Hematopoietic multipotent progenitor cell treated with erythropoietin and hydrocortisone succinate and interleukin-3 and kit ligand, for 6 days (in vitro differentiated cells): ENCODE results near the gene RAC3.
A peak's percentile ranks its signal among the peaks of the same experiment; 100 is the strongest.

Experiments
- DNase-seq: peaks from one replicate; pipeline ENCODE4 v3.0.0-alpha.2; 2015

Gene RAC3

DNA sequence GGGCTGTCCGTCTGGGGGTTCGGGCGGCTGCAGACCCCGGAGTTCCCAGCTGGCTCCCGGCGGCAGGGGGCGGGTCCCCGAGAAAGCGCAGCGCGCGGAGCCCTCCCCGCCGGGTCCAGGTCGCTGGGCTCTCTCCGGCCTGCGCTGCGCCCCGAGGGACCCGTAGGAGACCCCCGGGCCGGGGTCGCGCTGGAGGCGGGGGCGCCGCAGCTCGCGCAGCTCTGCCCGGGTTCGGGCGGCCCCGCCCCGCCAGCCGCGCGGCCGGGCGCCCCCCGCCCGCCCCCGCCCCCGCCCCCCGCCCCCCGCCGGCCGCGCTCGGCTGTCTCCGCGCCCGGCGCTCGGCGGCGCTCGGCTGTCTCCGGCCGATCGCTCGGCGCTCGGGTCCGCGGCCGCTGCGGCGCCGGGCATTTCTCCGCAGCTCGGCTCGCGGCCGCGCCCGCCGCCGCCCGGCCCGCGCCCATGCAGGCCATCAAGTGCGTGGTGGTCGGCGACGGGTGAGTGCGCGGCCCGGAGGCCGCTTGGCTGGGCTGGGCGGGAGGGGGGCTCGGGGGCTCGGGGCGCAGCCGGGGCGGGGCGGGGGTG, at the start of gene RAC3:
Gene RAC3, plus strand, starts transcription at position 376 of the 582 bp plus-strand sequence. Its CDS starts 84 bp downstream, at position 460.
- peak; percentile 58 for DNase-seq

DNA sequence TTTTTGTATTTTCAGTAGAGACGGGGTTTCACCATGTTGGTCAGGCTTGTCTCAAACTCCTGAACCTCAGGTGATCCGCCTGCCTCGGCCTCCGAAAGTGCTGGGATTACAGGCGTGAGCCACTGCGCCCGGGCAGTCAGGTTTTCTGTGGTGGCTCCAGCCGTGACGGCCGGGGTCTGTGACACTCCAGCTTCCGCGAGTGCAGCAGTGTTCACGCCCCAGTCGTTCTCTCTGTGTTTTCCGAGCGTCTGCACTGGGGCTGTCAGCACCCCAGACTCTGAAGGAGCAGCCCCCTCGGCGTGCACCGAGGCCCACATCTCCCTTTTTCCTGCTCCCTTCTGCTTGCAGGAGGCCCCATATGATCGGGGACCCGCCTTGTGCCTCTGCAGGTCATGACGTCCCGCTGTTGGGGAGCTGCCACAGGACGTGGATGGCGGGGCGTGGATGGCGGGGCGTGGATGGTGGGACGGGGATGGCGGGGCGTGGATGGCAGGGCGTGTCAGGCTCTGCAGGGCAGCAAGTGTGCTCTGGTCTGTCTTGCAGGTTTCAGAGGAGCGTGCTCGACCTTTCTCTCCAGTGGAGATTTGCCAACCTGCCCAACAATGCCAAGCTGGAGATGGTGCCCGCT, 48.4 kb upstream of the RAC3 start:
- DNase-seq, result no peak

DNA sequence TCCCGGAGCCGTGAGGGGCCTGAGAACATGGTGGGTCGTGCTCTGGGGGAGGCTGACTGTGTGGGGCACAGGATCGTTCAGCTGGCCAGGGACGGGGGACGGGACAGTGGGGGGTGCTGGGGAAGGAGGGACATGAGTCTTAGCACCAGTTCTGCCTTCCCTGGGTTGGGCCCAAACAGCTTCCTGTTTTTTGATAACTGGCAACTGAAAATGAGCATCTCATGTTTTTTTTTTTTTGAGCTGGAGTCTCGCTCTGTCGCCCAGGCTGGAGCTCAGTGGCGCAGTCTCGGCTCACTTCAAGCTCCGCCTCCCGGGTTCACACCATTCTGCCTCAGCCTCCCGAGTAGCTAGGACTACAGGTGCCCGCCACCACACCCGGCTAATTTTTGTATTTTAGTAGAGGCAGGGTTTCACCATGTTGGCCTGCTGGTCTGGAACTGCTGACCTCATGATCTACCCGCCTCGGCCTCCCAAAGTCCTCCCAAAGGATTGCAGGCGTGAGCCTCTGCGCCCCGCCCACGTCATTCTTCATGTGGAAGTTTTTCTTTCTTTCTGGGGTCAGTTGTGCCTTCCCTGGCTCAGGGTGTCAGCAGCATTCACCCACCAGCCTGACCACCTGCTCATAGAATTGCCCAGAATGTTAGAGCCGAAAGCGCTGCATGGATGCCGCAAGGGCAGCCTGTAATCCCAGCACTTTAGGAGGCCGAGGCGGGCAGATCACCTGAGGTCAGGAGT, 47.7 kb upstream of the RAC3 start:
- DNase-seq, result no peak

DNA sequence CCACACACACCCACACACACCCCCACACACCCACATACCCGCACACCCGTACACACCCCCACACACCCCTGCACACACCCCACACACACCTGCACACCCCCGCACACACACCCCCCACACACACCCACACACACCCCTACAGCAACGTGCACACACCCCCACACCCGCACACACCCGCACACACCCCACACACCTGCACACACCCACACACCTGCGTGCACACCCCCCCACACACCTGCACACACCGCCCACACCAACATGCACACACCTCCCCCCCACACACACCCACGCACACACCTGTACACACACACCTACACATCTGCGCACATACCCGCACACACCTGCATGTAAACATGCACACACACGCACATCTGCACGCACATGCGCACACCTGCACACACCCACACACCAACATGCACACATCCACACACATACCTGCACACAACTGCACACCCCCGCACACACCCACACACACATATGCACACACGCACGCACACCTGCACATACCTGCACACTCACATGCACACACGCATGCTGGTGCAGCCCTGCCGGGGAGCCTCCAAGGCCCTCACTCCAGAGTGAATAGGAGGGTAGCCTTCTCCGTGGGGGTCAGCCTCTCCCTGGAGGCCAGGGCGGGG, 46.6 kb upstream of the RAC3 start:
- no peak for DNase-seq

DNA sequence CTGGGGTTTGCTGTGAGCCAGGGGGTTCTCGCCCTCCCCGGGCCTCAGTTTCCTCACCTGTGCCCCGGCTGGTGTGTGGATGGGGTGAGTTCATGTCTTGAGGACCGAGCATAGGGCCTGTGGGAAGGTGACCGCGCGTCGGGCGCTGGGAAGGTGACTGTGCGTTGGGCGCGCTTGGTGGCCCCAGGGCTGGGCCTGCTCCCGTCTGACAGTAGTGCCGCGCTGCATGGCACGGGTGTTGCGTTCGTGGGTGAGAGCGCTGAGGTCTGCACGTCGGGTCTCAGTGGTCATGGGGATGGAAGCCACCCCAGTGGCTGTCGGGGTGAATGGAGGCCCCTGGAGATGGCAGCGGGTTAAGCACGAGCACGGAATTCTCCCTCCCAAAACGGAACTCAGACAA, 44.9 kb upstream of the RAC3 start:
- no peak for DNase-seq

DNA sequence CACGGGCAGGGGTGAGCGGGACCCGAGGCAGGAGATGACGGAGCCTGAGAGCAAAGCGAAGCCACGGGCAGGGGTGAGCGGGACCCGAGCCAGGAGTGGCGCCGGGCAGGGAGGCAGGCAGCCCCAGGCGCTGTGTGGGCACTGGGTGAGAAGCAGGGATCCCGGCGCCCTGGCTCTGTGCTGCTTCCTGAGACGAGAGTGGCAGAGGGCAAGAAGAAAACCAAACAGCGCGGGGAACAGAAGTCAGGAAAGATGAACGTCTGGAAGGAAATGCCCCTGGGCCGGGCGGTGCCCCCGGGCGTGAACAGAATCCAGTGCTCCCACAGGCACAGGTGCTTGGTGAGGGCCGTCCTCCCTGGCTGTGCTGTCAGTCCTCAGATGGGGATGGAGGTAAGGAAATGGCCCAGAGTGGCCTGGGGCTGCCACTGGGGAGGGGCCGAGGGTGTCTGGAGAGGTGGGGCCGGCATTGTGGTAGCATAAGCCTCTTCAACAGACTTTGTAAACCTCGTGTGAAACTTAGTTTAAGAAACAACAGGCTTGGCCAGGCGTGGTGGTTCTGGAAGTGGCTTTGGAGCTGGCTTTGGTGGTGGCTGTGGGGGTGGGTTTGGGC, 44.2 kb upstream of the RAC3 start:
- no peak for DNase-seq

DNA sequence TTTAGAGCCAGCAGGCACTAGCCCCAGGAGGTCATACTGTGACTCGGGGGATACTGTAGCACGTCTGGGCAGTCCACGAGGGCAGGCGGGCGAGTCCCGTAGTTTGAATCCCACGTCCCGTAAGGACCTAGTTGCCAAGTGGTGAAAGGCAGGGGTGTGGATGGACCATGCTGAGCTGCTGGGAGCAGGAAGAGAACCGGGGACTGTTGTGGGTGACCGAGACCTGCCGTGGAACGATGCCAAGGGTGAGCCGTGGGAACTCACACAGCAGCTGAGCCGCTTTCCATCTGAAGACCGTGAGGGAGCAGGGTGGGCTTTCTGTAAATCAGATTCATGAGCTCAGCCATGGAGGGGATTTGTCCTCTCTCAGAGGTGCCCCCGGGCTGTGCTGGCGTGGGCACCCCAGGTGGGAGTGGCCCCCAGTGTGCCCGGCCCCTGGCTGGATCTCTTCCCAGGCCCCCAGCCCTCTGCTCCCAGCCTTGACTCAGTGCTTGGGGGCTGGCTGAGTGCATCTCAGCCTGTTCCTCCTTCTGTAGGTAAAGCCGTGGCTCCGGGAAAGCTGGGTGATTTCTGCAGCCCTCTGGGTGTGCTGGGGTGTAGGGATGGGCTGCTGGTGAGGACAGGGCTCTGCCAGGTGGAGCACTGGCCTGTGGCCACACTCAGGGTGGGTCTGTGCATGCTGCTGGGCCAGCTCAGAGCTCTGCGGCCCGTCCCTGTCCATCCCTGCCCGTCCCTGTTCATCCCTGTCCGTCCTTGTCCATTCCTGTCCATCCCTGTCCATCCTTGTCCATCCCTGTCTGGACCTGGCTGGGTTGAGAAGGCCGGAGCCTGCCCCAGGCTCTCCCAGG, 40.4 kb upstream of the RAC3 start:
- no peak for DNase-seq

DNA sequence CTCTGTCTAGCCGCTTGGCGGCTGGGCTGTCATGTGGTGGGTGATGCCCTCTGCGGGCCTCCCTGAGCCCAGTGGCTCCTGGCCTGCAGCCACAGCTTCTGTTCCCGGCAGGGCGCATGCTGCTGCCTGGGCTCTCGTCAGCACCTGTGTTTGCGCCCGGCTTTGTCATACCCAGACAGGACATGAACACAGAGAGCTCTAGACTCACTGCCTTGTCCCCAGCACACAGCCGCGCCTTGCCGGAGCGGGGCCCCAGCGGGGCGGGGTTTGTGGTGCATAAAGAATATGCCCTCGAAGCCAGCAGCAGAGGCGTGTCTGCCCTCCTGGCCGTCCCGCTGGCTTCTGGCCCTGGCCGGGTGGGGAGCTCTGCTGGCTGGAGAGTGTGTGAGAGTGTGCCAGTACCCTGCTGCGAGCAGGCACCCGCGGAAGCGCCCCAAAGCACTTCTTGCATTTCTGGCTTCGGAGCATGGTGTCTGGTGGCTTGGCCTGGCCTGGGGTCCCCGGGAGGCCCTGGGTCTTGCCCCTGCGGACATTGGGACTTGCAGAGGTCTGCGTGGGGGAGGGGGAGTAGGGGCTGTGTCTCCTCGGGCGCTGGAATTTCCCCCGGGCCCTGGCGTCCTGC, 39.7 kb upstream of the RAC3 start:
- peak; percentile 72 for DNase-seq

DNA sequence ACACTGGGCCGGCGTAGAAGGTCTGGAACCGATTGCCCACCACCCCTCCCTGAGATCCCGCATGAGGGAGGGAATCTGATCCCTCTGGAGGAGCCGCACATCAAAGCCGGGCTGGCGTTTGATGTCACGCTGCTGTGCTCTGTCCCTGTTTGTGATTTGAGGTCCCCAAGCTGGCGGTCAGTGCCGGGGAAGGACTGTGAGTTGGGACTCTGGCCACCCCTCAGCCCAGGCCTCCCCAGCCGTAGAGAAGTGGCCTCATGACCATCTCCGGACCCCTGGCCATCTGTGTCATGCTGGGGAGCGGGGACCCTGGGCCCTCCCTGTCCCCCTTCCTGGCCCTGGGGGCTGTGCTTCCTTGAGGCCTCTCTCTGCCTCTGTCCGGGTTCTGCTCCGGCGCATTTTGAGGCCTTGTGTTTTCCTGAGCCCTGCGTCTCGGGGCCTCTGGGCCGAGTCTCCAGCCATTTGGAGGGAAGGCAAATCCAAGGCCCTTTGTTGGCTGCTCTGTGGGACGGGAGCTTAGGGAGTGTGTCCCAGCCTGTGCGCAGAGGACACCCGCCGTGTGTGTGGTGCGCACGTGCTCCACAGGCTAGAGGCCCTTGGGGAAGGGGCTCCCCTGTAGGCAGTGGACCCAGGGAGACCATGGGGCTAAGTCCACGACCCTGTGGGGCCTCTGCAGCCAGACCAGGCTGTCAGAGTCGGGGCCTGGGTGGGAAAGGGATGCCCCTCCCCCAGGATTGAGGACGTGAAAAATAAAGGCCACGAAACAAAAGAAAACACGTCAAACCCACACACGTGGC, 39.0 kb upstream of the RAC3 start:
- DNase-seq, result no peak

DNA sequence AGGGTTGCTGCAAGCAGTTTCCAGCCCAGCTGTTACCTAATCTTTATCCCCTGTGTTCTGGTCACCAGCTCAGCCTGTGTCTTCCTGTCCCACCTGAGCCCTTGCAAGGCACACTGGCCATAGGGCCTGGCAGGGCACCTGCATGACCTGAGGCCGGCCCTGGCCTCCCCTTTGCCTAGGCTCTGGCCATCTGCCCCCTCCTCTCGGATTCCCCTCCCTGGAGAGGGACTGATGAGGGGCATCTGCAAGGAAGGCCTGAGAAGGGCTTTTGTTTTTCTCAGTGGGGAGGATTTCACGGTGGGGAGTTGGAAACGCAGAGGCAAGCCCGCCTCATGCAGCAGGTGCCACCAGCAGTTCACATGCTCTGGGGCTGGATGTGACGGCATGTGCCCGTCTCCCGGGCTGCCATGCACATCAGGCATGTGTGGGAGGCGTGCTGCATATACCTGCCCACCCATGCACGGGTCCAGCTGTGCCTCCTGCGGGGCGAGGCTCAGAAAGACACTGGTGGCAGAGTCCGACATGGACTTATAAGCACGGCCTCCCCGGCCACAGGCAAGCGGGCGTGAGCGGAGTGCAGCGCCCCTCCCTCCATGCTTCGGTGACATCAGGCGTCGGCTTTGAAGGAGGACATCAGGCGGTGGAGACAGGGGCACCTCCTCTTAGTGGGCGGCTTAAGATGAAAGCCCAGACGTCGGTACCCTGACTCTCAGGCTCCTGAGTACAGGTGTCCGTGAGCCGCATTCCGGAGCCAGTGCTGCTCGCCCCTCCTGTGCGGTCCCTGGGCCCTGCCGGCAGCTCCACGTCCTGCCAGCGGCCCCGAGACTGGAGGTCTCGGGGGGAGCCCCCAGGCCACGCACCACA, 37.5 kb upstream of the RAC3 start:
- DNase-seq, result no peak

DNA sequence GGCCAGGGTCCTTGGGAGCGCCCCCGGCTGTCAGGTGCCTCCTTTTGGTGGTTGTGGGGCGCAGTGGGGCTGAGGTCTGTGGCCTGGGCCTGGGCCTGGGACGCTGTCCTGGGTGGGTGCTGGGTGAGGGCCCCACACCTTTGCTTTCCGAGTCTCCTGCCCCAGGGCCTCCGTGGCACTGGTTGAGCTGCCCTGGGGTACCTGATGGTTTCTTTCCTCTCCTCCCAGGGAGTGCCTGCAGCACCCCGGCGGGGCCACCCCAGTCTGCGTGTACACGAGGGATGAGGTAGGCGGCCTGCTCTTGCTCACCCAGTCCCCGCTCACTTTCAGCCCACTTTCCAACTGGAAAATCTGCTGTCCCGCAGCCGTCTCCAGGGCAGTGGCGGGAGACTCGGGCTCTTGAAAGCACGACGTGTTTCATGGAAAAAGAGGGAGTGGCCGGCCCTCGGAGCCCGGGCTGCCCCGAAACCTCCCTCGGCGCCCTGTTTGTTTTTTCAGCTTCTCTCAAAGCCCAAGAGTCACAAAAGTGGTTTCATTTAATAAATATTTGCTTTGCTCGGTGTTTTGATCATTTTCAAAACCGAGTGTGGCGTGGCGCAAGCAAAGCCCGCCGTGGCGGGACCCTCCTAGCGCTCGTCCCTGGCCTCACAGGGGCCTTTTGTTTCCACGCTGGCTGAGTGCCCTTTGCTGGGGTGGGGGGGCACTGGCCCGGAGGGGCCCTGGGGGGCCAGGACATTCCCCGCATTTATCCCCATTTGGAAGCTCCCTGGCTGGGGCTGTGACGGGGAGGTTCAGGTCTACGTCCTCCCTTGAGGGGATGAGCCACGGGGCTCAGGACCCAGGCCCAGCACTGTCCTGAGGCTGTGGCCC, 36.6 kb upstream of the RAC3 start:
- DNase-seq, result no peak

DNA sequence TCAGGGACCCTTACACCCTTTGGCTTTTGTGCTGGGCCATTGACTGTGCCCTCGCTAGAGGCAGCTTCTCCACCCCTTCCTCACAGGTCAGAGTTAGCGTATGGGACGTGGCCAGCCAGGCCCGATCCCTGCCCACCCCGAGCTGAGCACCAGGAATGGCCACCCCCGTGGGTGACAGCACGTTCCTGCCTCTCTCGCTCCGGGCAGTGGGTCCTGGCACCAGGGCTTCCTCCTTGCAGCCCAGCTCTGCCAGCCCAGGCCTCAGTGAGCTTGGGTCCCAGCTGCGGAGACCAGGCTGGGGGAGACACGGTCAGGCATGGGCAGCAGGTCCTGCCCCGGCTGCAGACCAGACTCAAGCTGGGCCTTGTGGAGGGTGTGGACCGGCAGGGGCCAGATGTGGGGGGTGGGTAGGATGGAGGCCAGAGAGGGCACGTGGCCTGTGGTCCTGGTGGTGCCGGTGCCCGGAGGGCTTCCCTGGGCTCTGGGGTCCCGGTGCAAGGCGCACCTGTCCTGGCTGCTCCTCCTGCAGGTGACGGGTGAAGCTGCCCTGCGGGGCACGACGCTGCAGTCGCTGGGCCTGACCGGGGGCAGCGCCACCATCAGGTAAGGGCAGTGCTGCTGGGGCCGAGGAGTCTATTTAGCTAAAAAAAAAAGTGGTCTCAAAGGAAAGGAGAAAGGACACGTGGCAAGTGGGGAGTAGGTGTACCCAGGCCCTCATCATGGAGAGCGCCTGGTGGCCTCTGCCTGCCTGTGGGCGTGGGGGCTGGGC, 35.8 kb upstream of the RAC3 start:
- DNase-seq, result no peak

DNA sequence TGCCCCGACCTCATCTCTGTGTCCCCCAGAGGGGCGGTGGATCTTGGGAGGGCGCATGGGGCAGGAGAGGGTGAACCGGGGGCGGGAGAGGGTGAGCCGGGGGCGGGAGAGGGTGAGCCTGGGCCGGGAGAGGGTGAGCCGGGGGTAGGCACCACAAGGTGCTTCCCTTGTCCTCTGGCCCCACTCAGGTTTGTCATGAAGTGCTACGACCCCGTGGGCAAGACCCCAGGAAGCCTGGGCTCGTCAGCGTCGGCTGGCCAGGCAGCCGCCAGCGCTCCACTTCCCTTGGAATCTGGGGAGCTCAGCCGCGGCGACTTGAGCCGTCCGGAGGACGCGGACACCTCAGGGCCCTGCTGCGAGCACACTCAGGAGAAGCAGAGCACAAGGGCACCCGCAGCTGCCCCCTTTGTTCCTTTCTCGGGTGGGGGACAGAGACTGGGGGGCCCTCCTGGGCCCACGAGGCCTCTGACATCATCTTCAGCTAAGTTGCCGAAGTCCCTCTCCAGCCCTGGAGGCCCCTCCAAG, 35.2 kb upstream of the RAC3 start:
- DNase-seq, result no peak

DNA sequence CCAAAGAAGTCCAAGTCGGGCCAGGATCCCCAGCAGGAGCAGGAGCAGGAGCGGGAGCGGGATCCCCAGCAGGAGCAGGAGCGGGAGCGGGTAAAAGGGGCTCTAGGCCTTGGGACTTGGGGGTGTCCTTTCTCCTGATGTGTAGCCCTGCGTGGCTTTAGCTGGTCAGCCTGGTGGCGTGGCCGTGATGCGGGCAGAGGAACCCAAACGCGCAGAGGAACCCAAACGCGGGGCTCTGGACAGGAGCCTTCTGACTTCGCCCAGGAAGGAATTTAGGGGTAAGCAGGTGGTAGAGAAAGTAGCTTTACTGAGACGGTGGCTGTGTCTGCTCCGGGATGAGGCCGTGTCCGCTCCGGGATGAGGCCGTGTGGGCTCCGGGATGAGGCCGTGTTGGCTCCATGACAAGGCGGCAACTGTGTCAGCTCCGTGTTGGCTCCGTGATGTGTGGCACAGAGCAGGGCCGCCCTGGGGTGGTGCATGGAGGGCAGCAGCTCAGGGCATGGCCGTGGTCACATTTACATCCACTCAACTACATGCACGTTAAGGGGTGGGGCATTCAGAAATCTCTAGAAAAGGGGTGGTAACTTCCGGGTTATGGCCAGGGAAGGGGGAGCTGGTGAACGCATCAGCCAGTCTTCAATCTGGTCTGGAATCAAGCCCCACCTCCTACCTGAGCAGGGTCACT, 34.6 kb upstream of the RAC3 start:
- no peak for DNase-seq

DNA sequence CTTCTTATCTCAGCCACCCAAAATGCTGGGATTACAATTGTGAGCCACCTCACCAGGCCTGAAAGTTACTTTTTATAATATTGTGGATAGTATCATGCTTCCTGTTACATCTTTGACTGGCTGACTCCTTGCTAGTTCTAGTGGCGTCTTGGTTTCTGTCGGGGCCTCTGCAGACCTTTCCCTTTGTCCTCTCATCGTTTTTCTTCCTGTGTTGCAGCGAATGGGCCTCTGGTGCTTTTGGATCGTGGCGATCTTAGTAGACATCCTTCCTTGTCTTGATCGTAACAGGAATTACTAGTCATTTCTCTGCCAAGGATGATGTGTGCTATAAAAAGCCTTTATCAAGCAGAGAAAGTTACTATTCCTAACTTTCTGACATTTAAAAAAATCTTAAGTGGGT, 33.3 kb upstream of the RAC3 start:
- DNase-seq, result no peak

DNA sequence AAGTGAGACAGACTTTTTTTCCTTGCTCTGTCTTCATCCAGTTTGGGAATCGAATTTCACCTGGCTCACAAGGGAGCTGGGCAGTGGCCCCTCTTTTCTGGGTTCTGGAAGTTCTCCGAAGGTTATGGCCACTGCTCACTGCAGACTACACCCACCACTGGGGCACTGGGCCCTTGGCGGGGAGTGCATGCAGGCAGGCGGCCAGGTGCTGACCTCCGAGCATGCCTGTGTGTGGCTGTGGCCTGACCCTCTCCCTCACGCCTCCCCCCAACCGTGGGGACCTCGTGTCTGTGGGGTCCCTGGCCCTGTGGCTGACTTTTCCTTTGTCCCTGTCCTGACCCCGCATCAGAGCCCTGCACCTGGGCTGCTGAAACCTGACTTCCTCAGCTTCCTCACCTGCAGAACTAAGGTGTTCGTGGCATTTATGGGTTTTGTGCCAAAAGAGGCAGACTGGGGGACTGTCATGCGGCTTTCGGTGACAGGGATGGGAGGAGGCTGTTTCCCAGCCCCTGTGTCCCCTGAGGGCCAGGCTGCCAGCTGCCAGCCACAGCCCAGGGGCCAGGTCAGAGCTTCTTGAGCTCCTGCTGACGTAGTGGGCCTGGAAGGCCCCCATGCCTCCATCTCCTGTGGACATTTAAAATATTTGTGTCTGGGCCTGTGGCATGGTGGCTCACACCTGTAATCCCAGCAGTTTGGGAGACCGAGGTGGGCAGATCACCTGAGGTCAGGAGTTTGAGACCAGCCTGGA, 32.6 kb upstream of the RAC3 start:
- no peak for DNase-seq

DNA sequence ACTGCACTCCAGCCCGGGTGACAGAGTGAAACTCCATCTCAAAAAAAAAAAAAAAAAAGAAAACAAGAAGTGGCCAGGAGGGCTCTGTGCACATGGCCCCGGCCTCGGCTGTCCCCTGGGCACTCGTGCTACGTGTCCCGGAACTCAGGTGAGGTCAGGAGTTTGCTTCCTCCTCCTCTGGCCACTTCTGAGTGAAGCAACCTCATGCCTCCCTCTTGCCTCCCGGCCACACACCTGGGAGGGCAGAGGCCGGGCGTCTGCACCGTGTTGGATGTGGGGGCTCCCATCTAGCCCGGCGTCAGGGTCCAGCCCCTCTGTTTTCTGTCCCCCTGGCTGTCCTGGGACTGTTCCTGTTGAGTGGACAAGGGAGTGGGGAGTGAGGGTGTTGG, 31.9 kb upstream of the RAC3 start:
- DNase-seq, result no peak
